Measurements from ENCODE around the gene YBX3.

The YBX3 gene

DNA sequence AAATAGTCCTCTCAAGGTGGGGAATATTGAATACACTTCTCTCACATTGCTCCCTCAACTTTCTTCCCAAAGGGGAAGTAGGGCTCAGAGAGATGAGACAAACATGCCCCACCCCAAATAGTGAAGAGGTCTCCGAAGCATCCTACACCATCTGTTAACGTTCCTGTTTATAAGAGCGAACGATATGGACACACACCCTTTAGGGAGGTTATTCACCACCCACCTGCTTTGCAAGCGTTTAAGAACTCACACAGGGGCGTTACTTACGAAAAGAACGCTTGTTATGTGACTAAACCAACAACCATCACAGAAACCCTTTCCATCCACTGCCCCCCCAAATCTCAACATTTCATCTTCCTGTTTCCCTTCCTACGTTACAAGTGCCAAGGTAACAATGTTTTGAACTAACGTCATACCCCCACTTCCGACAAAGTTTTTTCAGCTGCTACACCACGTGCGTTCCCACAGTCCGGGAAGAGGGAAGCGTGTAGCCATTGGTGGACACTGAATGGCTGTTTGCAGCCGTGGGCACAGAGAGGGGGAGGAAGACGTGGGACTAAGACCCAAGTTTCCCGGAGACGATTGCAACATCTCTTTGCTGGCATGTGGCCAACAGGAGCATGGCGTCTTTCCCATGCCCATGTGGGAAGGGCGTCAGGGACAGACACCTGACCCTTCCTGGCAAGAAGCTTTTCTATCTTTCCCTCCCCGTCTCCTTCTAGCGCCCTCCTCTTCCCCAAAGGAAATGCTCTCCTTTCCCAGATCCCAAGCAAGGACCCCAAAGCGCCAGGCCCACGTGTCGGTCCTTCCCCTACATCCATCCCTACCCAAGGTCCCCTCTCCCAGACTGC is 1.2 kb downstream of the YBX3 start:
- DNase-seq (ENCODE audit: low read depth, low spot score), result peak; percentile 35

DNA sequence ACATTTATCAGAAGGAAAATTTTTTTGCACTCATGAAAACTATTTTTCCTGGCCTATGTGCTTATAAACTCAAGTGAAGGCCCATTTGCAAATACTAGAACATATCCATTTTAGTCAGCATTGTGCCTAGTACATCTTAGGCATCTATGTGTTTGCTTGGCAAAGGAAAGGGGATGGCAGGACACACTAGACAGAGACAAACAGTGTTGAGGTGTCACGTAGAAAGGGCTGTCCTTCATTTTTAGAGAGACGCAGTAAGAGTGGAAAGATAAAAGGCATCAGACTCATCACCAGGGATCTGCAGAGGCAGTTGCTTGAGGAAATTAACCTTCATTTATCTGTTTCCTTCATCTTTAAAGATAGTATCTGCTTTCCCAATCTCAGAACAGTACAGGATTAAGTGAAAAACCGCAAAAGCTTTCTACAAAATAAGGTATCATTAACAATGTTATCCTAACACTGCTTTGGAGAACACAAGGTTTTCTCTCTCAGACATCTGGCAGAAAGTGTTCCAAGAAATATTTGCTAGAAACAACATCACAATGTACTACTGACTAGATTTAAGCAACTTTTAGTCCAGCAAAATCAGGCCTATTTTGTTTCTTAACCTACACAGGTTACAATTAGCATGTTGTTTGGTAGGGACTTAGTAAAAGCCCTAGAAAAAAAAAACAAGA is 2.0 kb downstream of the YBX3 start:
- DNase-seq (ENCODE audit: low read depth, low spot score), result no peak

DNA sequence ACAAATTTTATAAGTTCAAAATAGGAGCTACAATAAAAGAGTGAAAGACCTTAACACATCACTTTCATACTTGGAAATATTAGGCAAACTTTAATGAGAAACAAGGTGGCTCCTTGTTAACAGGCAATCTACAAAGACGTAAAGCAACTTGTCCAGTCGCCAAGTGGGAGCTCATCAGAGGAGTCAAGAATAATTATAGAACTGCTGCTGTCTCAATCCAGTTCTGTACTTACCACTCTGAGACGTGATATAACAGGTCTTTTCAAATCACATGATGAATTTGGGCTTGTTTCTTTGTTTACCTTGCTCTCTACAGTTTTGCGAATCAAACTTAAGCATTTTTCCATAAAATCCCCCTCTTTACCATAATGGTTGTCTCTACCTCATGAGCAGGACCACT is 3.6 kb downstream of the YBX3 start:
- no peak for DNase-seq (ENCODE audit: low read depth, low spot score)

- DNase-seq (ENCODE audit: low read depth, low spot score), result no peak
Measured at GRCh38 chr12:10718279-10718821, 4.8 kb downstream of the YBX3 start.

DNA sequence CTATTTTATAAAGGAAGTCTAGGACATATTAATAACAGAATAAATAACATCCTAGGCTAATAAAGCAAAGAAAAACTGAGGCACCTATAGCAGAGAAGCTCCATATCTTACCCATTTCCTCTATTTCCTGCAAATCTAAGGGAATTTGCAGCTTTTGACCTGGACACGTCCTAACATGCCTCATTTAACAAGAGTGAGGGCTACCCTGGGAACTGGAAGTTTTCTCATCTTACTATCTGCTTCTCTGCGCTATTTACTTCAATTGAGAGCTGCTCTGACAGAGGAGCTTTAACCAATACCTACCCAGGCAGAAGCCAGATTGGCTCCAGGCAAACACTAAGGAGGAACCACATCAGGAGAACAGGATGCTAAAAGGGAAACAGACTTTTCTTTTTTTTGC is 5.7 kb downstream of the YBX3 start:
- no peak for DNase-seq (ENCODE audit: low read depth, low spot score)

DNA sequence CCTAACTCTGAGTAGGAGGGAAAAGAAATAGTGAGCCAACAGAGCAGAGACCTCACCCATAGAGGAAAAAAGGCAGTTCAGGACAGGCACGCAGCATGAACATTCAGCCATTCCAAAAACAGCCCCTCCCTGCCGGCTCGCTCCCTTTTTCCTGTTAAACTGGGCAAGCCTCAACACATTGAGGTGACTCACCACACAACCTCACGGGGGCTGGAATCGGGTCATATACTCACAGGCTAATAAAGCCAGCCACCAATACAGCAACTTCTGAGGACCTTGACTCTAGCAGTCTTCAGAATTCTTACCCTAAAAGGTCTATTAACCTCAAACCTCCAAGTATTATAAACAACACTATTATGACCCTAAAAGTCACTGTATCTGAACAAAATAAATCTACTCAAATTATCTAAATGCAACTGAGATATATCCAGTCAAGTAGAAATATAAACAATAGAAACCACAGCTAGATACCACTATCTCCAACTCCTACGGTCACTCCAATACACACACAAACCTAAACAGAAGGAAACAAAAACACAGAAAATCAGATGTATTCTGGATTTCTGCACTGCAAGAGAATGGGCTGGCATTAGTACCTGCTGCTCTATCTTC is 6.3 kb downstream of the YBX3 start:
- DNase-seq (ENCODE audit: low read depth, low spot score), result no peak

GRCh38 chr12:10716277-10716676 is 6.8 kb downstream of the YBX3 start:
- no peak for DNase-seq (ENCODE audit: low read depth, low spot score)

GRCh38 chr12:10715491-10715890 is 7.6 kb downstream of the YBX3 start:
- no peak for DNase-seq (ENCODE audit: low read depth, low spot score)

DNA sequence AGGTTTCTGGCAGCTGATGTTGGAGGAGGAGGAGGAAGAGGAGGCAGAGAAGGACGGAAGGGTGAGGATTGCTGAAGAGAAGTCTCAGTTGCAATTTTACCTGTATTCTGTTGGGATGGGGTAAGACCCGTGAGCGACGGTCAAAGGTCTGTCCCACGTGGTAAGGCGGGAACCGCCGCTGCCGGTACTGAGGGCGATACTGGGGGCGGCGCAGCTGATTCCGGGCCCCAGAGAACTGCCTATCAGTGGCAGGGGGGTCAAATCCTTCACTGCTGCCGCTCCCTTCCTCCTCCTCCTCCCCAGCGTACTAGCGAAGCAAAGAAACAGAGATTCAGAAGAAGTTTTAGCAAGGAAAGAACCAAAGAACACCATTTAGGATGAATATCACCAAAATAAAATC is 13.3 kb downstream of the YBX3 start:
- DNase-seq (ENCODE audit: low read depth, low spot score), result no peak

DNA sequence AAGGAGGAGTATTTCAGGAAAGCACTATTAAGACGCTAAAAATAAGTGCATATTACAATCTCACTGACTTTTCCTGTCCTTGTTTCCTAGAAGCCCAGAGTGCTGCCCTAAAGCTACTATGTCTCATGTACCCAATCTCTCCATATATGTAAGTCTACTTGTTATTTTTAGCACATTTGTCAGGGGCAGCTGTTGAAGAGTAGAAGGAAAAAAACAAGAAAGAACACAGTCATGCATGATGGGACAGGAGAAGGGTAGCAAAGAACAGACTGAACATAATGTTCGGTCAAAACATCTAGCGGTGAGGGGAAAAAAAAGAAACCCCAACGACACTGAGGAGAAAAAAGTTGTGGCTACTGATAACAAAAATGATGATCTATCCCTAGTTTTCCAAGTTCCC is 14.3 kb downstream of the YBX3 start:
- DNase-seq (ENCODE audit: low read depth, low spot score), result no peak

GRCh38 chr12:10705655-10706054 is 17.5 kb downstream of the YBX3 start:
- DNase-seq (ENCODE audit: low read depth, low spot score), result no peak

GRCh38 chr12:10701843-10702242 is 21.3 kb downstream of the YBX3 start:
- no peak for DNase-seq (ENCODE audit: low read depth, low spot score)

GRCh38 chr12:10701131-10701681 is 21.9 kb downstream of the YBX3 start:
- no peak for DNase-seq (ENCODE audit: low read depth, low spot score)

DNA sequence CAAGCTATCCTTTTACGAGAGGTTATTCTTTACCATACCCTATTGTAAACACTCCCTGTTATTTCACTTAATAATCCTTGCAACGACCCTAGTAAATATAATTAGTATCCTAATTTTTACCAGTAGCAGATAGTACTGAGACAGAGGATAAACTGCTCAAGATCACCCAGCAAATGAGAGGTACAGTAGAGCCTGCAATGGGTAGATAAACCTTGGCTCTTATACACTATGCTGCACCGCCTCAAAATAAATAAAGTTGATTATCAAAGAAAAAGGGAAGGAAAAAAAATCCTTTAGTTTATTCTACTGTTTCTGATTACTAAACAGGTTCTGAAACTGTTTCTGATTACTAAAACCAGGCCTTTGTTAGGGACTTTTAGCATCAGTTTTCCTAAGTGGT is 22.5 kb downstream of the YBX3 start:
- no peak for DNase-seq (ENCODE audit: low read depth, low spot score)

DNA sequence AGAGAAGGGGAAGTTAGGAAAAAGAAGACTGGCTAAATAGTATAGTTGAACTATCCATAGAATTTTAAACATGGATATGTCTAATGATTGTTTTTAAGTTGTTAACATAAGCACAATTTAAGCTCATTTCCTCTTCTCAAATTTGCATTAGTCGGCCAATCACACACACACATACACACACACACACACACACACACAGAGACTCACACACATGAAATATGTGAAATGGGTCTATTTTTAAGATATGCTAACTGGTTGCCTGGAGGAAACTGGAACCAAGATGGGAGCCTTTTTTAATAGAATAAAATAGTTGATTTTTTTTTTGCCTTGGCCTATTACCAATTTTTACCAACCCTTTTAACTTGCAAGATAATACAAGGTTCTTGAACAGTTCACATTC is 25.3 kb downstream of the YBX3 start:
- no peak for DNase-seq (ENCODE audit: low read depth, low spot score)

- DNase-seq (ENCODE audit: low read depth, low spot score), result no peak
Measured at GRCh38 chr12:10697156-10697555, 26.0 kb downstream of the YBX3 start.

GRCh38 chr12:10690906-10691305 is 32.2 kb downstream of the YBX3 start:
- no peak for DNase-seq (ENCODE audit: low read depth, low spot score)

- DNase-seq (ENCODE audit: low read depth, low spot score), result no peak
Measured at GRCh38 chr12:10689146-10689545, 34.0 kb downstream of the YBX3 start.

DNA sequence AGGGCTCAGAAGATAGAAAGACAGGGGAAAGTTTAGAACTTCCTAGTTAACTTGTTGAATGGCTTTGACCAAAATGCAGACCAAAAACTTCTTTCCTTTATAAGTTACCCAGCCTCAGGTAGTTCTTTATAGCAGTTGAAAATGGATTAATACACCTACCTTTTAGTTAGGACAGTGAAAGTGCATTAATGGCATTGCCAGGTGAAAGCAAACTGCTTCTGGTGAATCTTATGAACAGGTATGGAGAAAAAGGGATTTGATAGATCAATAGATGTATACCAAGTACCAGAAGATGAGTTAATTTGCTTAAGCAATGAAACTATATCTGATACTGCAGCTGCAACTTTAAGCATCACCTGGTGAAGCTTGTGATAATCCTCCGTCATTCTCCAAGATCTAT is 35.1 kb downstream of the YBX3 start:
- no peak for DNase-seq (ENCODE audit: low read depth, low spot score)

- DNase-seq (ENCODE audit: low read depth, low spot score), result peak; percentile 68
Measured at GRCh38 chr12:10673659-10674384, 49.3 kb downstream of the YBX3 start, which contains the start of gene STYK1. Gene STYK1, minus strand, starts transcription at chr12:10674052. Its CDS starts 39,434 bp downstream, at chr12:10634618.

- no peak for DNase-seq (ENCODE audit: low read depth, low spot score)
Measured at GRCh38 chr12:10672231-10672868, 50.8 kb downstream of the YBX3 start.

Data from iPS DF 19.7 (cell line).